Activated CD4-positive, CD25-positive, alpha-beta regulatory T cell (primary cell): Measurements from ENCODE around the gene BEND7.

Experiments used
- DNase-seq, 4 experiments: peaks; one replicate each; lab custom pipeline; 2025; lab: John Stamatoyannopoulos, UW

Gene BEND7

GRCh38 chr10:13520194-13520593 lies 8.6 kb downstream of the BEND7 start:
- DNase-seq, result no peak

DNA sequence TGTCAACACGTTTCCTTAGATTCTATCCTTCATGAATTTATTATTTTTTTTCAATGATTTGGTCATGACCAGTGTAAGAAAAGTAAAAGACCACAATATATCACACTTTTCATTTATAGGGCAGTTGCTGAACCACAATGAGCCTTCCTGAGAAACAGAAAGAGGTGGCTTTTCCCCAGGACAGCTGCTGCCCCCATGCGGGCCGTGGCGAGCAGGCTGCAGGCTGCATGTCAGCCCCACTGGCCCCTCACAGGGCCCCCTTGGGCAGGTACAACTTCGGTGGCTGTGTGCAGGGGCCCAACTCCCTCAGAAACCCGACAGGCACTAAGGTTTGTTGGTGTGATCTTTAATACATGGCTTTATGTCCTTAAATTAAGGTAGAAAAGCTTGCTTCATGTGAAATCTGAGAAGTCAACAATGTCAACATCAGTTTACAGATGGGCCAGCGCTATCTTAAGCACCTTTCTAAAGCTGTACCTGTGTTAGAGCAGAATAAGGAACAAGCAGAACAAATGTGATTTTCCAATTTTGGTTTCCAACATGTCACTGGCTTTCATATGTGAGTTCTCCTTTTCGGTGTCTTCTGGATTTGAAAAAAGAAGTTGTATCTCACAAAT lies 10.6 kb downstream of the BEND7 start:
- no peak for DNase-seq

- no peak for DNase-seq
Observed at GRCh38 chr10:13517675-13518074, 11.1 kb downstream of the BEND7 start.

DNA sequence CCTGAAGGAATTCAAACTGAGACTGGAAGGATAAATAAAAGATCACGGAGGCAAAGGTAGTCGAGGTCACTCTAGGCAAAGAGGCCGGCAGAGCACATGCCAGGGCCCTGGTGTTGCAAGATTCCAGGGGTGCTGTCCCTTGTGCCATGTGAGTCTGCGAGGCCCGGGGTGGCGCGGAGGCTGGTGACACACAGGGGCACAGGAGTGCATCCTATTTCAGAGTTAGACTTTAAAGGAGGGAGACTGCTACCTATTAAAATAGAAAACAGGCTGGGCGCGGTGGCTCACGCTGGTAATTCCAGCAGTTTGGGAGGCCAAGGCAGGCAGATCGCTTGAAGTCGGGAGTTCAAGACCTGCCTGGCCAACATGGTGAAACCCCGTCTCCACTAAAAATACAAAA lies 12.6 kb downstream of the BEND7 start:
- no peak for DNase-seq

DNA sequence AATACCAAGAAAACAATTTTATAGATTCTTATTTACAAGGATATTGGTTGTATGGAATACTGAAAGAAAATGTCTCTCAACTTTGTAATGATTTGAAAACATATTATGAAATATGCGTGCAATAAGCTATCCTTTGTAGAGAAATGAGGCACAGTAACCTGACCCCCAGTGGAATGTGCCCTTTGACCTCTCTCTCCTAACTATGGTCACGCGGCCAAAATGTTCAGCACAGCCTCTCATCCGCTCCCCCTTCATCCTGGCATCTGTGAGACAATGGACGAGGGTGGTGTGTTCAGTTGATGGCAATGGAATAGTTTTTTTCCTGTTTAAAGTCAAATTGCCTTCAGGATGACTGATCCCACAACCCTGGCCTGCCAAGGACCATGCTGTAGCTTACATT lies 13.3 kb downstream of the BEND7 start:
- DNase-seq, result no peak

GRCh38 chr10:13514296-13514695 lies 14.5 kb downstream of the BEND7 start:
- no peak for DNase-seq

GRCh38 chr10:13512564-13512963 lies 16.2 kb downstream of the BEND7 start:
- no peak for DNase-seq

- no peak for DNase-seq
Observed at GRCh38 chr10:13511409-13511808, 17.4 kb downstream of the BEND7 start.

GRCh38 chr10:13505052-13505680 lies 23.6 kb downstream of the BEND7 start:
- no peak for DNase-seq

DNA sequence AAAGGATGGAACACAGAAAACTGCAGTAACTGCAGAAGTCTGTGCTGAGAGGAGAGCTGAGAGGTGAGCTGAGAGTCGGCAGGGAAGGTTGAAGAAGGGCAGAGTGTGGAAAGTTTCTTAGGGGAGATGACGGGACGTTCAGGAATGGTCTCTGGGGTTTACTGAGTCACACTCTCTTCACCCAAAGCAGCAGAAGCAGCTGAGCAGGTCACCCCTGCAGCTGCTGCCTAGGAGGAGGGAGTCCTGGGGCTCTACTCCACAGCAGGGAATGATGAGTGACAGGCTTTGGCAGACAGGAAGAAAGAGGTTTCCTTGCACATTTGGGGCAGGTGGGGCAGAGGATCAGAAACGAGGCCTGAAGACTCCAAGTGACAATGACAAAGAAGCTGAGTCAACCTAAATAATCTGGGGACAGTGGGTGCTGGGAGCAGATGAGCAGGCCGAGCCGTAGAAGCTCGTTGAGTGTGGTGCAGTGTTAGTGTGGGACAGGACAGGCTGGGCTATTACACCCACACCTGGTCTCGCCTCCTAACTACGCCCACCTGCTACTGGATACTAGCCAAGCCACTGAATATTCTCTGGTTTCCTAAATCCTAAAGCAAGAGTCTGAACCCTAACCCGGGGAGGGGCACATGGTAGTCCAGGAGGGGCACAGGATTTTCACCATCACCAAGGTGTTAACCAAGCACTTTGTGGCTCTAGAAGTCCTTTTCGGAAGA lies 24.9 kb downstream of the BEND7 start:
- no peak for DNase-seq

- DNase-seq, result no peak
Observed at GRCh38 chr10:13502380-13502779, 26.4 kb downstream of the BEND7 start.

DNA sequence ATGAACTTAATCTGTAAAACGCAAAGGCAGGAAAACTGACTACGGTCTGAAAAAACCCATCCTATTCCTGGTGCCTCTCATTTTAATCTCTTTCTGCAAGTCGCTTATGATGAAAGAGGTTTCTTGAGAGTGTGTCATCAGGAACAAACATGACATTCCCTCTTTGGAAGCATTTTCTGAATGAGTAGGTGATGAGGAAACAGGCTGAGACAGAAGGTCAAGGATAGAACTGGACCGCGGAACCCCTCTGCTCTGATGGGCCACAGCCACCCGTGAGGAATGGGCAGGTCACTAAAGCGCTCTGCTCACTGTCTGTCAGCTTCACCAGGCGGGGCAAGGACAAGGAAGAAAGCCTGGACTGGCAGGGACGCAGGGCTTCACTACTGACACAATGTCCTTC lies 28.6 kb downstream of the BEND7 start:
- no peak for DNase-seq

DNA sequence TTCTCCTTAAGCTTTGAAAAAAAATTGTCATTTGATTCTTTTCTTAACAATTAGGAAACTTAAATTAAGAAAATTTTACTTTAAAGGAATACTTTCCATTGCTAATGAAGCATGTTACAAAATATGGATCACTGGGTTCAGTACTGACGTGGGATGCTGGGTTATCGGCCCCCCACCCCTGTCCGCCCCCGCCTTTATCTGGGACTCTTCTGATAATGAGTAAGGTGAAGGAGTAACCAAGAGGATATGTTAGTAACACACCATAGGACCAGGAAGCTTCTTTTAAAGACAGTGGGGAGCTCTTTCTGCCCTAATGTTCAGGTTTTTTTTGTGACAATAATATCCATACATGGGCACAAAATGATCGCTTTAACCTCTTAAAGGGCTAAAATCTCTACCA lies 29.7 kb downstream of the BEND7 start:
- no peak for DNase-seq

- DNase-seq, result no peak
Observed at GRCh38 chr10:13496931-13497330, 31.9 kb downstream of the BEND7 start.

DNA sequence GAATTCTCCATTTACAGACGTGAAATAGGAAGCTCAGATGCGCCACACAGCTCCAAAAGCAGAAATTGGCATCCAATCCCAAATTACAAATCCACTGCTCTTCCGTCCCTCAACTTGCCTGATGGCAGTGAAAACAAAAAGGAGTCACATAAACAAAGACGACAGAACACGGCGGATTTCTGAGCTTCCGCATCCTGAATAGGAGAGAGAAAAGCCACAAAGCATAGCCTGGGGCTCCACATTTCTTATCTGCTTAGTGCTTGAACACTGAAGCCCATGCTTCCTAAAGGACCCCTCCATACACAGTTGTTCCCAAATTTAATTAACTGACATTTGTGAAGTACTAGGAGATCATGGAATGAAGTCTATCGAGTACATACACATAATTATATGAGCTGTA lies 32.6 kb downstream of the BEND7 start:
- no peak for DNase-seq

- DNase-seq, result no peak
Observed at GRCh38 chr10:13492493-13493180, 36.2 kb downstream of the BEND7 start.

DNA sequence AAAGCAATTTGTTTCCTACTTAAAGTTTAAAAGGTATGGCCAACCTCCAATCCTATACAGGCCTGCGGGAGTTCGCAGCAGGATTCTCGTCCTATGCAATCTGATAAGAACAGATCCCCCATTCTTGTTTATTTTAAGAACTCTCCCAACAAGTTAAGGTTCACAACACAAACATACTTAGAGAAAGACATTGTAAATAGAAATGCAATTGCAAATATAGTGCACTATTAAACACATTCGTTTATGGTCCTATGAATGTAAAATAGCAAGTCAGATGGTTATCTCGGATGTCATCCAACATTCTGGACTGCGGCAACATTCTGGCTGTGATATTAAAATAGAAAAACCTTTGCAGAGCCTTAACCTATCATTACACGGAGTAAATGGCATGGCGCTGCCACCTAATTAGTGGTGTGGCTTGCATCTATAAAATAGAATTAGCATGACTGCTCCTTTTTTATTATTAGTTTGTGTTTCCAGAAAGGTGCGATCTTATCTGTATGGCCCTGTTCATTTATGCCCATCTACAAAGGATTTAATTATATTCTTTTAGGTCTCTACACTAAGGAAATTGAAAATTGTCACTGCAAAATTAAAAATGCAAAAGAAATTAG lies 37.0 kb downstream of the BEND7 start:
- DNase-seq, result no peak

DNA sequence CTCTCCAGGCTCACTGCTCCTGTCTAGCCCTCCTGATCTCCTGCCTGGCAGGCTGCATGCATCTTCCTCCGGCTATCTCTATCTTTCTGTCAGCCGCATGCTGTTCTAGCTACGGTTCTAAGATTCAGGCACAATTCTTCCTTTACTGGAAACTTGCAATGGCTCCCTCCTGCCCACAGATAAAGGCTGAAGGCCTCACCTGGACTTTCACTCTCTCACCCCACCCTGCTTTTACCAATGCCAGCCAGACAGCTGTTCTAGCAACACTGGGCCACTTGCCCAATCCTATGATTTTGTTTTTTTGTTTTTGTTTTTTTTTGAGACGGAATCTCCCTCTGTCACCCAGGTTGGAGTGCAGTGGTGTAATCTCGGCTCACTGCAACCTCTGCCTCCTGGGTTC lies 38.3 kb downstream of the BEND7 start:
- no peak for DNase-seq

DNA sequence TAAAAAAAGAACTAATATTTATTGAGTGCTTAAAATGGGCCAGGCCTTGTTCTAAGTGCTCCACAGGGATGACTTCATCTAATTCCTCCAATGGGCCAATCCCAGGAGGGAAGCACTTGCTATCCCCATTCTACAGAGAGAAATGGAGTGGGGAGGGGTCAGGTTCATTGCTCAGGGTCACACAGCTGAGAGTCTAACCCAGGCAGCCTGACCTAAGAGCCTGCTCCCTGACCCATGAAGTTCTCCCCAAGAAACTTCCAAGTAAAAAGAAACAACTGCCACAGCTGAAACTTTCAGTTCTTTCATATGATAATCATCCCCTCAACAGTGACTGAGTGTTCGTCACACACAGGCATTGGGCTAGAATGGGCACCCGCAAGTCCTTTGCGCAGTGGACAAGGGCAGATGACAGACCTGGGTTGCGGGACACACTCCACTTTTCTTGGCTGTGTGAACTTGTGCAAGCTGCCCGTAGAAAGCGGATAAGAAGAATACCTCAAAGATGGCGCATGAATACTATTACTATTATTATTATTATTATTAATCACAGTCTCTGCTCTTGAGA lies 39.7 kb downstream of the BEND7 start:
- DNase-seq, result no peak

DNA sequence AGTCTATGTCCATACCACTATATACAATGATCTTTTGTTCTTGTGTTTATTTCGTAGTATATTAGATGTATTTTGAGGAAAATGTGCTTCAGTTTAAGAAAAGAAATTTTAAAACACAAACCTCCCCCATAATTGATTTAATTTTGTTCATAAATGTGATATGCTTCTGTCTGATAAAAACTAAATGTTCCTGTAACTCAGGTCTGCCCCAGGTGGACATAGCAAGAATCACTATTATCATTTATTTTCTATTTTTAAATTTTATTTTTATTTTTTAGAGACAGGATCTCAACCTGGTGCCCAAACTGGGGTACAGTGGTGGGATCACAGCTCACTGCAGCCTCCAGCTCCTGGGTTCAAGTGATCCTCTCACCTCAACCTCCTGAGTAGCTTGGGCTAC lies 43.2 kb downstream of the BEND7 start:
- no peak for DNase-seq

- no peak for DNase-seq
Observed at GRCh38 chr10:13483951-13484350, 44.9 kb downstream of the BEND7 start.

GRCh38 chr10:13483073-13483472 lies 45.7 kb downstream of the BEND7 start:
- no peak for DNase-seq
